ENCODE data around the gene KCNMB1.

GRCh38 chr5:170332058-170332457, 57.1 kb downstream of the KCNMB1 start:
- TF ChIP-seq, protein P1, sequence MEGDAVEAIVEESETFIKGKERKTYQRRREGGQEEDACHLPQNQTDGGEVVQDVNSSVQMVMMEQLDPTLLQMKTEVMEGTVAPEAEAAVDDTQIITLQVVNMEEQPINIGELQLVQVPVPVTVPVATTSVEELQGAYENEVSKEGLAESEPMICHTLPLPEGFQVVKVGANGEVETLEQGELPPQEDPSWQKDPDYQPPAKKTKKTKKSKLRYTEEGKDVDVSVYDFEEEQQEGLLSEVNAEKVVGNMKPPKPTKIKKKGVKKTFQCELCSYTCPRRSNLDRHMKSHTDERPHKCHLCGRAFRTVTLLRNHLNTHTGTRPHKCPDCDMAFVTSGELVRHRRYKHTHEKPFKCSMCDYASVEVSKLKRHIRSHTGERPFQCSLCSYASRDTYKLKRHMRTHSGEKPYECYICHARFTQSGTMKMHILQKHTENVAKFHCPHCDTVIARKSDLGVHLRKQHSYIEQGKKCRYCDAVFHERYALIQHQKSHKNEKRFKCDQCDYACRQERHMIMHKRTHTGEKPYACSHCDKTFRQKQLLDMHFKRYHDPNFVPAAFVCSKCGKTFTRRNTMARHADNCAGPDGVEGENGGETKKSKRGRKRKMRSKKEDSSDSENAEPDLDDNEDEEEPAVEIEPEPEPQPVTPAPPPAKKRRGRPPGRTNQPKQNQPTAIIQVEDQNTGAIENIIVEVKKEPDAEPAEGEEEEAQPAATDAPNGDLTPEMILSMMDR (IDR thresholded peaks at IDR 0.05; ENCODE audit: insufficient read depth, low read length): no peak
- TF ChIP-seq POLR2AphosphoS5 (IDR thresholded peaks at IDR 0.05; ENCODE audit: low read depth): no peak
- TF ChIP-seq, protein P2, sequence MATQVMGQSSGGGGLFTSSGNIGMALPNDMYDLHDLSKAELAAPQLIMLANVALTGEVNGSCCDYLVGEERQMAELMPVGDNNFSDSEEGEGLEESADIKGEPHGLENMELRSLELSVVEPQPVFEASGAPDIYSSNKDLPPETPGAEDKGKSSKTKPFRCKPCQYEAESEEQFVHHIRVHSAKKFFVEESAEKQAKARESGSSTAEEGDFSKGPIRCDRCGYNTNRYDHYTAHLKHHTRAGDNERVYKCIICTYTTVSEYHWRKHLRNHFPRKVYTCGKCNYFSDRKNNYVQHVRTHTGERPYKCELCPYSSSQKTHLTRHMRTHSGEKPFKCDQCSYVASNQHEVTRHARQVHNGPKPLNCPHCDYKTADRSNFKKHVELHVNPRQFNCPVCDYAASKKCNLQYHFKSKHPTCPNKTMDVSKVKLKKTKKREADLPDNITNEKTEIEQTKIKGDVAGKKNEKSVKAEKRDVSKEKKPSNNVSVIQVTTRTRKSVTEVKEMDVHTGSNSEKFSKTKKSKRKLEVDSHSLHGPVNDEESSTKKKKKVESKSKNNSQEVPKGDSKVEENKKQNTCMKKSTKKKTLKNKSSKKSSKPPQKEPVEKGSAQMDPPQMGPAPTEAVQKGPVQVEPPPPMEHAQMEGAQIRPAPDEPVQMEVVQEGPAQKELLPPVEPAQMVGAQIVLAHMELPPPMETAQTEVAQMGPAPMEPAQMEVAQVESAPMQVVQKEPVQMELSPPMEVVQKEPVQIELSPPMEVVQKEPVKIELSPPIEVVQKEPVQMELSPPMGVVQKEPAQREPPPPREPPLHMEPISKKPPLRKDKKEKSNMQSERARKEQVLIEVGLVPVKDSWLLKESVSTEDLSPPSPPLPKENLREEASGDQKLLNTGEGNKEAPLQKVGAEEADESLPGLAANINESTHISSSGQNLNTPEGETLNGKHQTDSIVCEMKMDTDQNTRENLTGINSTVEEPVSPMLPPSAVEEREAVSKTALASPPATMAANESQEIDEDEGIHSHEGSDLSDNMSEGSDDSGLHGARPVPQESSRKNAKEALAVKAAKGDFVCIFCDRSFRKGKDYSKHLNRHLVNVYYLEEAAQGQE (IDR thresholded peaks at IDR 0.05; ENCODE audit: insufficient replicate concordance, low read depth): no peak
